NCI-H82 treated with DMSO at 0.1 percent for 48 hours (cell line): ENCODE data around the gene TRAFD1.
"Not testable (repeated sequence)": the region's sequence is repeated elsewhere in the genome, so short reads cannot be mapped to it uniquely, and the experiment has no call there.

Experiments used
- DNase-seq: peaks from one replicate; lab custom pipeline; 2025; ENCODE audit not compliant: unreplicated experiment; lab: John Stamatoyannopoulos, UW

The TRAFD1 gene, protein sequence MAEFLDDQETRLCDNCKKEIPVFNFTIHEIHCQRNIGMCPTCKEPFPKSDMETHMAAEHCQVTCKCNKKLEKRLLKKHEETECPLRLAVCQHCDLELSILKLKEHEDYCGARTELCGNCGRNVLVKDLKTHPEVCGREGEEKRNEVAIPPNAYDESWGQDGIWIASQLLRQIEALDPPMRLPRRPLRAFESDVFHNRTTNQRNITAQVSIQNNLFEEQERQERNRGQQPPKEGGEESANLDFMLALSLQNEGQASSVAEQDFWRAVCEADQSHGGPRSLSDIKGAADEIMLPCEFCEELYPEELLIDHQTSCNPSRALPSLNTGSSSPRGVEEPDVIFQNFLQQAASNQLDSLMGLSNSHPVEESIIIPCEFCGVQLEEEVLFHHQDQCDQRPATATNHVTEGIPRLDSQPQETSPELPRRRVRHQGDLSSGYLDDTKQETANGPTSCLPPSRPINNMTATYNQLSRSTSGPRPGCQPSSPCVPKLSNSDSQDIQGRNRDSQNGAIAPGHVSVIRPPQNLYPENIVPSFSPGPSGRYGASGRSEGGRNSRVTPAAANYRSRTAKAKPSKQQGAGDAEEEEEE

GRCh38 chr12:112125250-112125999, at the start of gene TRAFD1:
TSS of gene TRAFD1 (plus strand) at chr12:112125560. CDS start at chr12:112130523, 4,963 bp downstream.
- DNase-seq, result peak; percentile 88

- DNase-seq, result no peak
Observed at GRCh38 chr12:112087055-112087850, 38.1 kb upstream of the TRAFD1 start.

- no peak for DNase-seq
Observed at GRCh38 chr12:112087851-112088250, 37.5 kb upstream of the TRAFD1 start.

GRCh38 chr12:112091563-112091962, 33.8 kb upstream of the TRAFD1 start:
- DNase-seq, result no peak

GRCh38 chr12:112096070-112096469, 29.3 kb upstream of the TRAFD1 start:
- DNase-seq, result no peak

- no peak for DNase-seq
Observed at GRCh38 chr12:112096667-112097066, 28.7 kb upstream of the TRAFD1 start.

DNA sequence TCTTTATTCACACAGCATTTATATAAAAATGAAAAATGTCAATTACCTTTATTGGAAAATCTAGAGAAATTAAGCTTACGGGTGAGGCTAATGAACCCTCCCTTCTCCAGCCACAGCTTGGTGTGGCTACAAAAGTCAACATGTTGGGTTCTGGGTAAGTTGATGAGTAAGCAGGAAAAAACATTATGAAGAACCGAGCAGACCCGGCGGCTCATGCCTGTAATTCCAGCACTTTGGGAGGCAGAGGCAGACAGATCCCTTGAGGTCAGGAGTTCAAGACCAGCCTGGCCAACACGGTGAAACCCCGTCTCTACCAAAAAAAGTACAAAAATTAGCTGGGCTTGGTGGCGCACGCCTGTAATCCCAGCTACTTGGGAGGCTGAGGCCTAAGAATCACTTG, 27.7 kb upstream of the TRAFD1 start:
- DNase-seq, result no peak

- not testable (repeated sequence) for DNase-seq
Observed at GRCh38 chr12:112100500-112100899, 24.9 kb upstream of the TRAFD1 start.

- DNase-seq, result no peak
Observed at GRCh38 chr12:112102127-112102526, 23.2 kb upstream of the TRAFD1 start.

- not testable (repeated sequence) for DNase-seq
Observed at GRCh38 chr12:112102746-112103145, 22.6 kb upstream of the TRAFD1 start.

DNA sequence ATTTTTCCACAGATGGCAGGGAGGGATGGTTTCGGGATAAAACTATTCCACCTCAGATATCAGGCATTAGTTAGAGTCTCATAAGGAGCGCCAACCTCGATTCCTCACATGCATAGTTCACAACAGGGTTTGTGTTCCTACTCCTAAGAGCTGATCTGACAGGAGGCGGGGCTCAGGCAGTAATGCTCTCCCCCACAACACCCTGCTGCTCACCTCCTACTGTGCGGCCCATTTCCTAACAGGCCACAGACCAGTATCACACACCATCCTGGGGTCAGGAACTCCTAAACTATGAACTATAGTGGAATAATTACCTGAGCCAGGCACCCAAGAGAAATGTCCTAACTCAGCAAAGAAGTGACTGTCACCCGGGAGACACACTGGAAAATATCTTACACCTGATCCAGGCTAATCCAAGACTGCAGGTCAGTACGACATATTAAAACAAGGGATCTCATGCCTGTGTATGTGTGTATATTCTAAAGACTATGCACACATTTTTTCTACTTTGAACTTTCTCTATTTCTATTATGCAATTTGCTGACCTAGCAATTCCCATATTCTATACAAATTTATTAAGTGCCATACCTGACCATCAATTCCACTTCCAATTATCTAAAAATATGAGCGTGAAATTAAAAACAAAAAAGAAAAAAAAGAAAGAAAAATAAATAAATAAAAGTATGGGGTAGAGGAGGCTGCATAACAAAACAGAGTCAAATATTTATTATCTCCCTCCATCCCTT, 21.4 kb upstream of the TRAFD1 start:
- DNase-seq, result no peak

- peak; percentile 85 for DNase-seq
Observed at GRCh38 chr12:112105891-112106290, 19.5 kb upstream of the TRAFD1 start.

- no peak for DNase-seq
Observed at GRCh38 chr12:112107306-112108201, 17.8 kb upstream of the TRAFD1 start.

- peak; percentile 77 for DNase-seq
Observed at GRCh38 chr12:112108202-112109079, 16.9 kb upstream of the TRAFD1 start, which contains the start of gene NAA25. TSS of gene NAA25 (minus strand) at chr12:112108783. CDS start at chr12:112108773, 10 bp downstream.

DNA sequence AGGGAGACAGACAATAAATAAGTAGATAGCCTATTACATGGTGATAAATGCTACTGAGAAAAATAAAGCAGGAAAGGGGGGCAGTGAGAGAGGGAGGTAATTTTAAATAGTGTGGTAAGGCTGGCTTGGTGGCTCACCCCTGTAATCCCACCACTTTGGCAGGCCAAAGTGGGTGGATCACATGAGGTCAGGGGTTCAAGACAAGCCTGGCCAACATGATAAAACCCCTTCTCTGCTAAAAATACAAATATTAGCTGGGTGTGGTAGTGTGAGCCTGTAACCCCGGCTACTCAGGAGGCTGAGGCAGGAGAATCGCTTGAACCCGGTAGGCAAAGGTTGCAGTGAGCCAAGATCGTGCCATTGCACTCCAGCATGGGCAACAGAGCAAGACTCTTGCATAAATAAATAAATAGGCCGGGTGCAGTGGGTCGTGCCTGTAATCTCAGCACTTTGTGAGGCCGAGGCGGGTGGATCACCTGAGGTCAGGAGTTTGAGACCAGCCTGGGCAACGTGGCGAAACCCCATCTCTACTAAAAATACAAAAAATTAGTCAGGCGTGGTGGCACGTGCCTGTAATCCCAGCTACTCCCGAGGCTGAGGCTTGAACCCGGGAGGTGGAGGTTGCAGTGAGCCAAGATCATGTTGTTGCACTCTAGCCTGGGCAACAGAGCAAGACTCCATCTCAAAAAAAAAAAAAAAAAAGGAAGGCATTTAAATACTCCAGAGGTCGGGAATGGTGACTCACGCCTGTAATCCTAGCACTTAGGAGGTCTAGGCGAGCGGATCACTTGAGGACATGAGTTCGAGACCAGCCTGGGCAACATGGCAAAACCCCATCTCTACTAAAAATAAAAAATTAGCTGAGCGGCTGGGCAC, 14.3 kb upstream of the TRAFD1 start:
- not testable (repeated sequence) for DNase-seq

DNA sequence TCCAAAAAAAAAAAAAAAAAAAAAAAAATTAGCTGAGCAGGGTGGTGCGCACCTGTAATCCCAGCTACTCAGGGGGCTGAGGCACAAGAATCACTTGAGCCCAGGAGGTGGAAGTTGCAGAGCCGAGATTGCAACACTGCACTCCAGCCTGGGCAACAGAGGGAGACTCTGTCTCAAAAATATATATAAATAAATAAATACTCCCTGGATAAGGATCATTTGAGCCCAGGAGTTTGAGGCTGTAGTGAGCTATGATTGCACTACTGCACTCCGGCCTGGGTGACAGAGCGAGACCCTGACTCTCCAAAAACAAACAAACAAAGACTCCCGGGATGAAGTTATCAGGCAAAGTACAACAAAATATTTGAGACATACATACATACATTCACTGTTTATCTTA, 13.4 kb upstream of the TRAFD1 start:
- no peak for DNase-seq

DNA sequence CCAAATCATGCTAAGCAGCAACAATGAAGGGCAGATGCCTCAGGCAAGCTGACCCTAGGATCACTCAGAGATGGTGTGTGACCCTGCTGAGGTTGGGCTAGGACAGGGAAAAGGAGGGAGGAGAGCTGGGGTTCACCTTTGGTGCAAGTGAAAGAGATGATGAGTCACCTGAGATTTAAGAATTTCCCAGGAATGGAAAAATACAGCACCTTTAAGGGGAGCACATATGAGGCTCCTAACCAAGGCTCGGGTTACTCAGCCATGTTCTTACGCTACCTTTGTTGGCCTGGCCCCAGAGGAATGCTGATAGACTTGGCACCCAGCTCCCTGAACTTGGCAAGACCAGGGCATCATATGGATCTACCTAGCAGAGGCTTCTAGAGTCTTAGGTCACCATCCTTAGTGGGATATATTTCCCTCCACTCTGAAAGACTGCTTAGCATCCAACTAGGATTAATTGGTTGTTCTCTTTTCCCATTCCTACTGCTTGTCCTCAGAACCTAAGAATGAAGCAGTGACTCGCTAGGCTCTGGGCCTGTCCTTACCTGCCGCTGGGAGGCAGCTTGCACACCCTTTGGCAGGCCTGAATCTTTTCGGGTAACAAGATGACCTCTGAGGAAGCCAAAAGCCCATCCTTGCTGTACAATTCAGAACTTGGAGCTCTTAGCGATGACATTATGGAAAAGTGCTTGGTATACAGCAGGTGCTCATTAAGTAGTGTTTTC, 12.8 kb upstream of the TRAFD1 start:
- DNase-seq, result no peak
